ENCODE data around the gene GNB3.

Gene GNB3

GRCh38 chr12:6823182-6824084, 17.3 kb upstream of the GNB3 start:
- DNase-seq (ENCODE audit: low spot score) = no peak

DNA sequence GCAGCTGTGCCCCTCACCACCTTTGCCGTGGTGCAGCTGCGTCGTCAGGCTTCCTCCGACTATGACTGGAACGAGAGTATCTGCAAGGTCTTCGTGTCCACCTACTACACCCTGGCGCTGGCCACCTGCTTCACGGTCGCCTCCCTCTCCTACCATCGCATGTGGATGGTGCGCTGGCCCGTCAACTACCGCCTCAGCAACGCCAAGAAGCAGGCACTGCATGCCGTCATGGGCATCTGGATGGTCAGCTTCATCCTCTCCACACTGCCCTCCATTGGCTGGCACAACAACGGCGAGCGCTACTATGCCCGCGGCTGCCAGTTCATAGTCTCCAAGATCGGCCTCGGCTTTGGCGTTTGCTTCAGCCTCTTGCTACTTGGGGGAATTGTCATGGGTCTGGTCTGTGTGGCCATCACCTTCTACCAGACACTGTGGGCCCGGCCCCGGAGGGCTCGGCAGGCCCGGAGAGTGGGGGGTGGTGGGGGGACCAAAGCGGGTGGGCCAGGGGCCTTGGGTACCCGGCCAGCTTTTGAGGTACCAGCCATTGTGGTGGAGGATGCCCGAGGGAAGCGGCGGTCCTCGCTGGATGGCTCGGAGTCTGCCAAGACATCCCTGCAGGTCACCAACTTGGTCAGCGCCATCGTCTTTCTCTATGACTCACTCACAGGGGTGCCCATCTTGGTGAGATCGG, 16.5 kb upstream of the GNB3 start:
- DNase-seq (ENCODE audit: low spot score) = no peak

DNA sequence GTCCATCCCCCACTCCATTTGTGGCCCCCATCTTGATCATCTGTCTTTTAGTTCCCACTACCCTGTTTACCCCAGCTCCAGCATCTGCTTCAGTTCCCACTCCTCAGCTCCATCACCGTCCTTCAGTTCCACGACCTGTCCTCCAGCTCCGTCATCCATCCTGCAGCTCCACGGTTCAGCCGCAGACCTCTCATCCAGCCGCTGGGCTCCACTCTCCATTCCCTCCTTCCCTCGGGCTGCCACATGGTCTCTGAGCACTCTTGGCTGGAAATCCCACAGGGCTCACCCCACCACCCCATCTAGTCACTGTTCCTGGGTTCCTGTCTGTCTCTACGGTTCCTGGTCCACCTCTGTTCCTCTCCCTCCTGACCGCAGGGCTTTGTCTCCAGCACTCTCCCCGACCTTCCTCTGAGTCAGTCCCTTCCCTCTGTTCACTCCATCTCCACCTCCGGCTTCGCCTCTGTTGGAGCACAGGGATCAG, 15.8 kb upstream of the GNB3 start:
- DNase-seq (ENCODE audit: low spot score) = peak; percentile 16

- peak; percentile 85 for DNase-seq (ENCODE audit: low spot score)
These were observed 15.2 kb upstream of the GNB3 start for GRCh38 chr12:6825398-6826124.

GRCh38 chr12:6826125-6826733, 14.5 kb upstream of the GNB3 start:
- no peak for DNase-seq (ENCODE audit: low spot score)

DNA sequence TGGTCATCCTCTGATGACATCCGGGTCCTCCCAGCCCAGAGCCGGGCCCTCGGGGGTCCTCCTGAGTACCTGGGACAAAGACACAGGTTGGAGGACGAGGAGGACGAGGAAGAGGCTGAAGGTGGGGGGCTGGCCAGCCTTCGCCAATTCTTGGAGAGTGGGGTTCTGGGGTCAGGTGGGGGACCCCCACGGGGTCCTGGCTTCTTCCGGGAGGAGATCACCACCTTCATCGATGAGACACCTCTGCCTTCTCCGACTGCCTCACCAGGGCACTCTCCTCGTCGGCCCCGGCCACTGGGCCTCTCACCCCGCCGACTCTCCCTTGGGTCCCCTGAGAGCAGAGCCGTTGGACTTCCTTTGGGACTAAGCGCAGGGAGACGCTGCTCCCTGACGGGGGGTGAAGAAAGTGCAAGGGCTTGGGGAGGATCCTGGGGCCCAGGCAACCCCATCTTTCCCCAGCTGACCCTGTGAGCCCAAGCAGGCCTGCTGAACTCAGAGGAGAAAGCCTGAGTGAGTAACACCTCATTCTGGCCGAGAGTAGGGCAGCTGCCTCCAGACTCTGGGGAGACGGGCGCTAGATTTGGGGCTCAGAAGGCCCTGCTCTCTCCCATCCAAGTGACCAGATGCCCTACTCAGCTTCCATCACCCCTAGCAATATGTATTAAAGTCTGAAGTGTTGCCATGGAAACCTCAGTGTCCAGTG, 13.8 kb upstream of the GNB3 start:
- DNase-seq (ENCODE audit: low spot score) = no peak

DNA sequence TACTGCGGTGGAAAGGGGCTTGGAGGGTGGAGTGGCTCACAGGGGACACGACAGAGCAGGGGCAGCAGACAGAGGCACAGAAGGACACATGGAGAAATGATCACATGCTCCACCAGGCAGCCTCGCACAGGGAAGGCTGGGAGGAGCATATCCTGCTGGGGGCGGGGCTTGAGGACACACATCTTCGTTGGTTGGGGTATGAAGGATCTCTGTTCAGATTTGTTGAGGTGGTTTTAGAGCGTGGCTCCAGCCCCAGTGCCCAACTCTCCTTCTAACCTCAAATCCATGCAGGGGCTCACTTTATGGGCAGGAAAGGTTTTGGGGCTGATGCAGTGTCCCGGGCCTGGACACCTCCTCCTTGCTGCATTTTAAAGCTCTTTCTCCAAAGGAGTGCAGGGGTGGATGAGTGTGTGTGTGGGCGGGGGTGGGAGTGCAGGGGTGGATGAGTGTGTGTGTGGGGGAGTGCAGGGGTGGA, 13.3 kb upstream of the GNB3 start:
- peak; percentile 40 for DNase-seq (ENCODE audit: low spot score)

- DNase-seq (ENCODE audit: low spot score) = no peak
These were observed 12.5 kb upstream of the GNB3 start, which contains the start of gene P3H3 for GRCh38 chr12:6827982-6828780. Gene P3H3, plus strand, starts transcription at chr12:6828407. Its CDS starts 34 bp downstream, at chr12:6828441.

DNA sequence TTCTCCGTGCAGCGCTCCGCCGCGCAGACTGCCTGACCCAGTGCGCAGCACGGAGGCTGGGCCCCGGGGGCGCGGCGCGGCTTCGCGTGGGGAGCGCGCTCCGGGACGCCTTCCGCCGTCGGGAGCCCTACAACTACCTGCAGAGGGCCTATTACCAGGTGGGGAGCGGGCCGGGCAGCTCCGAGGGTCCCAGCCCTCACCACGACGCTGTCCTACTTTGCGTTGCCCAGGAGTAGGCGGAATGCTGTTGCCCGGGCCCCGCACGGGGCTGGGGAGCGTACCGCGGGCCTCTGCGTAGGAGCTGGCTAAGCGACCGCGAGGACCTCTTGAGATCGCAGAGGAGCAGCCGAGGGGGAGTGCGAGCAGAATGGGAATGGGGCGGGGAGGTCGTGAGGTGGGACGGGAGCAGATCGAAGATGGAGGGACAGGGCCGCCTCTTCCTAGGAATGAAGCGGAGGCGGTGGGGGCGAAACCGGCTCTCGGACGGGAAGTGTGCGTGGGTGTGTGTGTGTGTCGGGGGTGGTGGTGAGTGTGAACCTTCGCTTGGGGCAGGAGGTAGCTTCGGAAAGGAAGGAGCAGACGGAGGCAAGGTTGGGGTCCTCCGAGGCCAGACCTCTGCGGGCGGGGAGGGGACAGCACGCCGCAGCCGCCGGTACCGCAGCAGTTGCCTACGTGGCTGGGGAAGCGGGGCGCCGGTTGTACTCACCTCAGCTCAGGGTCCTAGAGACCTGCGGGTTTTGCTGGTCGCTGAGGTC, 11.8 kb upstream of the GNB3 start:
- peak; percentile 21 for DNase-seq (ENCODE audit: low spot score)

- DNase-seq (ENCODE audit: low spot score) = no peak
These were observed 11.0 kb upstream of the GNB3 start for GRCh38 chr12:6829536-6830220.

DNA sequence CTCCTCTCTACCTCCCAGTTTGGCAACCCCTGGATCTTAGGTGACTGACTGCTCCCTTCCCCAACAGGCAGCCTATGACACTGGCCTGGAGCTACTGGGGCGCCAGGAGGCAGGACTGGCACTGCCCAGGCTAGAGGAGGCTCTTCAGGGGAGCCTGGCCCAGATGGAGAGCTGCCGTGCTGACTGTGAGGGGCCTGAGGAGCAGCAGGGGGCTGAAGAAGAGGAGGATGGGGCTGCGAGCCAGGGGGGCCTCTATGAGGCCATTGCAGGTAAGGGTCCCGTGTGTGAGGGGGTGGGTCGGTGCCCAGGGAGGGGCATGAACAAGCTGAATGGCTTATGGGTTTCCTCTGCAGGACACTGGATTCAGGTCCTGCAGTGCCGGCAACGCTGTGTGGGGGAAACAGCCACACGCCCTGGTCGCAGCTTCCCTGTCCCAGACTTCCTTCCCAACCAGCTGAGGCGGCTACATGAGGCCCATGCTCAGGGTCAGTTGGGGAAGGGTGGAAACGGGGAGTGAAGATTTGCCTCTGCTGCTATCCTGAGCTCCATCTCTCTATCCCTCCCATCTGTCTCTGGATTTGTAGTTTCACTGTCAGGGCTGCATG, 10.3 kb upstream of the GNB3 start:
- DNase-seq (ENCODE audit: low spot score) = no peak

DNA sequence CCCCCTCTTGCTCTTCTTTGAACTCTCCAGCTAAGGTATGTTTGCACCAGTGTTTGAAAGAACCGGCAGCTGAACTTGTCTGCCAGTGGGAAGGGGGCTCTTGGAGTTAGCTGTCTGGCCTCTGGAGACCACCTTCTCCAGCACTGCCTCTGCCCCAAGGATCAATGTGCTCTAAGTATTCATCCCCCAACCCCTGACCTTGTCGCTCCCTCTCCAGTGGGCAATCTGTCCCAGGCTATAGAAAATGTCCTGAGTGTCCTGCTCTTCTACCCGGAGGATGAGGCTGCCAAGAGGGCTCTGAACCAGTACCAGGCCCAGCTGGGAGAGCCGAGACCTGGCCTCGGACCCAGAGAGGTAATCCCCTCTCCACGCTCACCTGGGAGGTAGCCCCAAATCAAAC, 9.7 kb upstream of the GNB3 start:
- no peak for DNase-seq (ENCODE audit: low spot score)

GRCh38 chr12:6831450-6831995, 9.2 kb upstream of the GNB3 start:
- no peak for DNase-seq (ENCODE audit: low spot score)

GRCh38 chr12:6832125-6832524, 8.6 kb upstream of the GNB3 start:
- DNase-seq (ENCODE audit: low spot score) = no peak

- no peak for DNase-seq (ENCODE audit: low spot score)
These were observed 7.4 kb upstream of the GNB3 start for GRCh38 chr12:6833189-6833890.

DNA sequence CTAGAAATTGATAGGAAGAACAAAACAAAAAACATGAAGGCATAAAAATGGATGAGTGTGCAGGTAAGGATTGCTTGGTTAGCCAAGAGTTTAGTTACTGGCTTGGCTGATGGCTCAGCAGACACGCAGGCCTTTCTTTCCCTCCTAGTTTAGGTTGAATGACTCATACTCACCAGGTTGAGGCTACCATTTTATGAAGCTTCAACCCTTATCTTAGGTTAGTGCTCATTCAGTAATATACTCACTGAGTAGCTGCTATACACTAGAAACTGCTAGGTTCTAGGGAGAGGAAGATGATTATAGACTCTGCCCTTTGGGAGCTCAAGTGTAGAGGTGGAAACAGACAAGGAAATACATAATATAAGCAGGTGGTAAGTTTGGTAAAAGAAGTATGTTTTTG, 6.5 kb upstream of the GNB3 start:
- no peak for DNase-seq (ENCODE audit: low spot score)

DNA sequence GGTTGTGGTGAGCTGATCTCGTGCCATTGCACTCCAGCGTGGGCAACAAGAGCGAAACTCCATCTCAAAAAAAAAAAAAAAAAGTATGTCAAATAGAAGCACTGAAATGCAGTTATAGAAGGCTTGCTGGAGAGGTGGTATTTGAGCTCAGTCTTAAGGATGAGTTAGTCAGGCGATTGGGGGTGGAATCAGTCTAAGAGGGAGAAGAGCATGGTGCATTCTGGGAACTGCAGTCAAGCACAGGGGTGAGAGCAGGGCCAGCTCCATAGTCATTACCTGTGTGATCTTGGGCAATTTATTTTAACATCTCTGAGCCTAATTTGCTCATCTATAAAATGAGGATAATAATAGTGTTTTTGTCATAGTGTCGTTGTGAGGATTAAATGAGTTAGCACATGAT, 5.9 kb upstream of the GNB3 start:
- no peak for DNase-seq (ENCODE audit: low spot score)

- no peak for DNase-seq (ENCODE audit: low spot score)
These were observed 3.9 kb upstream of the GNB3 start for GRCh38 chr12:6836851-6837250.

All from kidney capillary endothelial cell (primary cell).